B cell (primary cell): ENCODE data around the gene KATNAL2. TPM values are rescaled to one million over a fixed set of nuclear protein-coding genes. Genes with fewer than 3 reads are reported as not detected.
"Not testable (repeated sequence)": the region's sequence is repeated elsewhere in the genome, so short reads cannot be mapped to it uniquely, and the experiment has no call there.

ENCODE experiments used
- ATAC-seq: fragments of 200-7000 bp; cut with Tn5 transposase; one replicate; pipeline ENCODE4 v1.10.0; 2021; ENCODE audit warnings: low read depth, mild to moderate bottlenecking, moderate number of reproducible peaks, moderate library complexity
- CTCF ChIA-PET: fragments of 350-600 bp; sonication (Branson Sonifier 250); formaldehyde crosslinking; loops from one replicate; lab custom pipeline; 2021; ENCODE audit warnings: antibody characterized with exemption, inconsistent platforms; lab: Charles Lee
- POLR2A ChIA-PET: fragments of 350-600 bp; sonication (Branson Sonifier 250); formaldehyde crosslinking; loops from one replicate; lab custom pipeline; 2021; ENCODE audit warnings: antibody characterized with exemption; lab: Charles Lee
- DNase-seq: peaks from one replicate; pipeline ENCODE4 v3.0.0; 2013
- H2AFZ ChIP-seq: 2 replicates; pipeline ENCODE4 v1.6.1; 2012; ENCODE audit warnings: mild to moderate bottlenecking, low read depth, low read length; ENCODE audit not compliant: insufficient read depth, poor library complexity, severe bottlenecking
- H3K27ac ChIP-seq, 2 donors: 1 replicate in 1 of 2; 2 replicates in 1 of 2; pipeline ENCODE4 v1.5.1; 2012 to 2013; ENCODE audit warnings: low read length in 2 of 2, mild to moderate bottlenecking in 2 of 2, moderate library complexity in 1 of 2
- H3K27me3 ChIP-seq, 4 experiments: fragments of 200-600 bp in 1 of 4; sonication (generic) in 1 of 4; replicated peaks in 1 of 4; 1 replicate in 2 of 4; 2 replicates in 2 of 4; pipeline versions ENCODE4 v1.6.1 to v1.7.0; 2013 to 2016; ENCODE audit warnings: low read length in 3 of 4, mild to moderate bottlenecking in 2 of 4, mixed read lengths in 1 of 4, moderate library complexity in 1 of 4; ENCODE audit not compliant: insufficient read depth in 4 of 4, control insufficient read depth in 3 of 4; ENCODE audit errors: control extremely low read depth in 1 of 4
- H3K36me3 ChIP-seq, 2 experiments: replicated peaks in 1 of 2; 1 replicate in 1 of 2; 2 replicates in 1 of 2; pipeline versions ENCODE4 v1.6.1 to v1.7.1; 2013; ENCODE audit warnings: low read length in 1 of 2; ENCODE audit not compliant: insufficient read depth in 2 of 2, control insufficient read depth in 1 of 2; ENCODE audit errors: control extremely low read depth in 1 of 2, extremely low read depth in 1 of 2
- H3K4me1 ChIP-seq, 2 donors: fragments of 200-600 bp in 1 of 2; sonication (generic) in 1 of 2; 1 replicate in 1 of 2; 2 replicates in 1 of 2; pipeline versions ENCODE4 v1.5.1 to v1.6.1; 2013 to 2017; ENCODE audit warnings: low read length in 2 of 2; ENCODE audit not compliant: control insufficient read depth in 2 of 2, insufficient read depth in 2 of 2
- H3K4me2 ChIP-seq: replicated peaks from 2 replicates; pipeline ENCODE3; 2012; ENCODE audit warnings: mild to moderate bottlenecking, low read depth, low read length; ENCODE audit not compliant: poor library complexity, severe bottlenecking
- H3K4me3 ChIP-seq, 5 experiments: fragments of 200-600 bp in 1 of 5; sonication (generic) in 1 of 5; 1 replicate in 3 of 5; 2 replicates in 2 of 5; pipeline versions ENCODE4 v1.5.1 to v1.7.0; 2011 to 2016; ENCODE audit warnings: low read length in 4 of 5, mild to moderate bottlenecking in 4 of 5, low read depth in 2 of 5, control low read depth in 1 of 5, moderate library complexity in 1 of 5; ENCODE audit not compliant: insufficient read depth in 1 of 5; ENCODE audit errors: control extremely low read depth in 1 of 5, extremely low read depth in 1 of 5
- H3K79me2 ChIP-seq: fragments of 200-600 bp; sonication (generic); one replicate; pipeline ENCODE4 v1.6.0; 2016; ENCODE audit warnings: low read length; ENCODE audit not compliant: control insufficient read depth, insufficient read depth
- H3K9ac ChIP-seq: fragments of 200-600 bp; sonication (generic); 2 replicates; pipeline ENCODE4 v1.6.1; 2017; ENCODE audit warnings: mild to moderate bottlenecking, low read length, moderate library complexity
- H3K9me3 ChIP-seq, 3 donors: one replicate each; pipeline versions ENCODE4 v1.6.1 to v1.7.1; 2013; ENCODE audit warnings: low read length in 2 of 3; ENCODE audit not compliant: control insufficient read depth in 2 of 3, insufficient read depth in 1 of 3; ENCODE audit errors: control extremely low read depth in 1 of 3
- H4K20me1 ChIP-seq: 2 replicates; pipeline ENCODE4 v1.6.0; 2012; ENCODE audit warnings: mild to moderate bottlenecking, low read length; ENCODE audit not compliant: insufficient read depth, control insufficient read depth, poor library complexity, severe bottlenecking
- H3K27ac Mint-ChIP-seq: one replicate; pipeline ENCODE4 v1.8.0; 2021; ENCODE audit warnings: mixed read lengths
- H3K27me3 Mint-ChIP-seq: one replicate; pipeline ENCODE4 v1.8.0; 2021; ENCODE audit warnings: mixed read lengths
- H3K4me1 Mint-ChIP-seq: one replicate; pipeline ENCODE4 v1.8.0; 2021; ENCODE audit warnings: mixed read lengths
- H3K4me3 Mint-ChIP-seq: one replicate; pipeline ENCODE4 v1.8.0; 2021; ENCODE audit warnings: mixed read lengths
- H3K9me3 Mint-ChIP-seq: one replicate; pipeline ENCODE4 v1.8.0; 2022; ENCODE audit warnings: mixed read lengths; ENCODE audit not compliant: insufficient read depth
- EZH2 ChIP-seq: IDR thresholded peaks from 2 replicates; pipeline ENCODE4 v1.6.1; 2012; ENCODE audit warnings: borderline replicate concordance, low read depth, mild to moderate bottlenecking, moderate library complexity, low read length; ENCODE audit not compliant: insufficient read depth, poor library complexity, severe bottlenecking
- WGBS: methylation state at CpG from one replicate; pipeline ENCODE4 v1.1.5; 2013; ENCODE audit warnings: missing lambda C conversion rate; ENCODE audit not compliant: insufficient coverage; 5-methylcytosine and 5-hydroxymethylcytosine counted together
- intact Hi-C: fragments of 100-400 bp; cut with micrococcal nuclease; formaldehyde crosslinking; loops from one replicate; pipeline ENCODE4 v1.10.0; 2022
- polyA plus RNA-seq: library from polyadenylated mRNA; depleted of rRNA; stranded (reverse); fragments of >200 nt; gene quantifications from 2 replicates; pipeline ENCODE4 v1.2.3, GENCODE V29; 2012
- total RNA-seq, 2 donors: library from RNA; stranded (reverse); fragments of 120-200 nt in 1 of 2; gene quantifications; 1 replicate in 1 of 2; 2 replicates in 1 of 2; pipeline versions ENCODE4 v1.2.3 to v1.2.4, GENCODE V29; 2013 to 2022
- TF ChIP-seq, protein P1 (sequence below): fragments of 200-600 bp; IDR thresholded peaks from one replicate; pipeline ENCODE4 v1.8.0; 2022; ENCODE audit warnings: antibody characterized with exemption, mild to moderate bottlenecking

KATNAL2 gene
- total and polyA plus RNA-seq, 2 donors (not counting 1 experiment from before 2014, with no cell fraction given): 1.3 to 3.1 TPM

DNA sequence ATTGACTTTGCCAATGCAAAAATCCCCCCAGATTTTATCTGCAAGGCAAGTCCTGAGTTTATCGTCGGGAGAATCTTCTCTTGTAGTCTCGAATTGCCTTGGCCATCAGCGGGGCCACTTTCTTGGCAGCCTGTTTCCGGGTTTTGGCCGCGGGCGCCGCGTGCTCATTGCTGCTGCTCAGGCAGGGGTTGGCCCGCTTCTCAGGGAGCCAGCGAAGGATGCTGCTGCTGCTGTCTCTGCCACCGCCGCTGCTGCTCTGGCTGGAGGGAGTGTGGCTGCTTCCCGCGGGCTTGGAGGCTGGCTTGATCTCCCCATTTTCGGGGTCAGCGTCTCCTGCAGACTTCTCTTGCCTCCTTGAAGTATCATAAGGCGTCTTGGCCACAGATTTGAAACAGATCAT is 115.5 kb downstream of the KATNAL2 start:
- no peak overlapping the region for H3K27ac Mint-ChIP-seq
- 93% methylated on average over 19 of the region's 19 CpGs for WGBS
- Histone ChIP-seq H3K79me2 (no peaks in the 10 kb centered on the region), H4K20me1 (no peaks in the 10 kb centered on the region), H3K9ac (no peak overlapping the region), H3K4me3 (no peak overlapping the region), H3K36me3 (no peaks in the 10 kb centered on the region), H3K4me2 (no peak overlapping the region), H2AFZ (no peak overlapping the region), H3K4me1 (no peaks in the 10 kb centered on the region), H3K27me3 (no peaks in the 10 kb centered on the region), H3K9me3 (peaks cover 0 to 25% (median 0%) of the 10 kb centered on the region in 3 donors), H3K27ac (no peak overlapping the region)
- POLR2A ChIA-PET: no interaction called here
- peaks cover 3% of the 10 kb centered on the region for H3K4me1 Mint-ChIP-seq
- H3K9me3 Mint-ChIP-seq: no peaks in the 10 kb centered on the region
- no peak for TF ChIP-seq EZH2
- TF ChIP-seq, protein P1, sequence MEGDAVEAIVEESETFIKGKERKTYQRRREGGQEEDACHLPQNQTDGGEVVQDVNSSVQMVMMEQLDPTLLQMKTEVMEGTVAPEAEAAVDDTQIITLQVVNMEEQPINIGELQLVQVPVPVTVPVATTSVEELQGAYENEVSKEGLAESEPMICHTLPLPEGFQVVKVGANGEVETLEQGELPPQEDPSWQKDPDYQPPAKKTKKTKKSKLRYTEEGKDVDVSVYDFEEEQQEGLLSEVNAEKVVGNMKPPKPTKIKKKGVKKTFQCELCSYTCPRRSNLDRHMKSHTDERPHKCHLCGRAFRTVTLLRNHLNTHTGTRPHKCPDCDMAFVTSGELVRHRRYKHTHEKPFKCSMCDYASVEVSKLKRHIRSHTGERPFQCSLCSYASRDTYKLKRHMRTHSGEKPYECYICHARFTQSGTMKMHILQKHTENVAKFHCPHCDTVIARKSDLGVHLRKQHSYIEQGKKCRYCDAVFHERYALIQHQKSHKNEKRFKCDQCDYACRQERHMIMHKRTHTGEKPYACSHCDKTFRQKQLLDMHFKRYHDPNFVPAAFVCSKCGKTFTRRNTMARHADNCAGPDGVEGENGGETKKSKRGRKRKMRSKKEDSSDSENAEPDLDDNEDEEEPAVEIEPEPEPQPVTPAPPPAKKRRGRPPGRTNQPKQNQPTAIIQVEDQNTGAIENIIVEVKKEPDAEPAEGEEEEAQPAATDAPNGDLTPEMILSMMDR: no peak
- no peak for DNase-seq
- H3K4me3 Mint-ChIP-seq: no peak overlapping the region
- ATAC-seq: no peak
- CTCF ChIA-PET: no interaction called here
- H3K27me3 Mint-ChIP-seq: no peaks in the 10 kb centered on the region
- intact Hi-C loops: no loop called here

DNA sequence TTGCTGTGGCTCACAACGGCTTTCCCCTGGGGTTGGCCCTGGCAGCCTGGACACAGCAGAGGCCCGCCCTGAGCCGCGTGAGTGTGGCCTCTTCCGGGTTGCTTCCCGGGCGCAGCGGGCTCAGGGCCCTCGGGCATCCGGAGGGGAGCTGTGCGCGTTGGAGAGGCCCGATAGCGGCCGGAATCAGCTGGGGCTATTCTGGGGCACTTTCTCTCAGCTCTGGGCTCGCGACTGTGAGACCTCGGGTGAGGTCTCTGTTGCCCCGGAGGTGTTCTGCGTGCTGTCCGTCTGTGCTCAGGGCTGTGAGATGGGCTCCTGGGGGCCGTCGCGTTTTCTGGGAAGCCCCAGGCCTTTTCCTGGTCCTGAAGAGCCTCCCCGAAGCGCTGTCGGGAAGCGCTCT is 117.2 kb downstream of the KATNAL2 start:
- POLR2A ChIA-PET, H3K27ac Mint-ChIP-seq, H4K20me1 ChIP-seq, H3K9ac ChIP-seq, H3K27me3 ChIP-seq, H3K4me1 Mint-ChIP-seq, H3K4me3 Mint-ChIP-seq, H2AFZ ChIP-seq, H3K4me3 ChIP-seq, ATAC-seq, H3K27ac ChIP-seq, H3K4me2 ChIP-seq, intact Hi-C loops, H3K4me1 ChIP-seq, H3K36me3 ChIP-seq, H3K9me3 Mint-ChIP-seq, H3K79me2 ChIP-seq, DNase-seq, H3K27me3 Mint-ChIP-seq: not testable (repeated sequence)
- CTCF ChIA-PET: interaction anchor here (1.1 kb wide), 1 partner anchor 17 kb away, joined by 3 read pairs; no protein-coding TSS in a partner anchor
- H3K9me3 ChIP-seq: peaks cover 0 to 21% (median 0%) of the 10 kb centered on the region in 3 donors
- 98% methylated on average over 28 of the region's 28 CpGs for WGBS
